HG03108 (cell line): ENCODE measurements around the gene SHH.

Experiments
- ATAC-seq: cut with Tn5 transposase; IDR thresholded peaks from one replicate; pipeline ENCODE4 v1.9.1; 2021; ENCODE audit warnings: moderate library complexity; ENCODE audit not compliant: unreplicated experiment

SHH gene

DNA sequence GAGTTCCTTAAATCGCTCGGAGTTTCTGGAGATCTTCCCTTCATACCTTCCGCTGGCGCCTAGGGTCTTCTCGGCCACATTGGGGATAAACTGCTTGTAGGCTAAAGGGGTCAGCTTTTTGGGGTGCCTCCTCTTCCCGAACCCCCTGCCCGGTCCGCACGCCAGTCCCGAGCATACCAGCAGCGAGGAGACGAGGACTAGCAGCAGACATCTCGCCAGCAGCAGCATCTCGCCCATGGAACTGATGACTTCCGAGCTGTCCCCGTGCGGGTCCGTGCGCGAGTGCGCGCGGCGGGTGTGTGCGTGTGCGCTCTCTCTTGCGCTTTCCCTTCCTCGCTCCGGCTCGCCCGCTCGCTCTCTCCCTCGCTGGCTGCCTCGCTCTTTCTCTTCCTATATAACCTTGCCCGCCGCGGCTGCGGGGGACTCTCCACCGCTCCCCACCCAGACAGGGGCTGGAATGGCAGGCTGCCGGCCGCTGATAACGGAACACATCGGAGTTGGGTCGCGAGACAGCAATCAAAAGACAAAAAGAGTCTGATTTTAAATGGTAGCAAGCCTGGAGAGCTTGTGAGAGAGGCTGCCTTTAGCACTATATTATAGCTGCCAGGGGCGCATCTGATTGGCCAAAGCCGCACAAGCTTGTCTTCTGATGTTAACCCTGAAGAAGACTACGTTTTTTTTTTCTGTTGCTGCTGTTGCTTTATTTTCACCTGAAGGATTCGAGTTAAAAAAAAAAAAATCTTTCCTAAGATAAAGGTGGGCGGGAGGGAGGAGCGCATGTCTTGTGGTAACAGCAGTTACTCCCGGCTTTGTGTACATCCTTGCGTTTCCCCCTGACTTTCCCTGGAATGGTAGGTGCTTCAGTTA, at the start of gene SHH:
SHH (minus strand) TSS at position 569 of the 867 bp plus-strand sequence; CDS start at position 228, 341 bp downstream.
- no peak for ATAC-seq

- ATAC-seq, result no peak
Observed at GRCh38 chr7:155861480-155861868, 49.2 kb upstream of the SHH start.

GRCh38 chr7:155860840-155861479, 48.7 kb upstream of the SHH start:
- no peak for ATAC-seq

GRCh38 chr7:155860461-155860839, 48.2 kb upstream of the SHH start:
- no peak for ATAC-seq

- ATAC-seq, result no peak
Observed at GRCh38 chr7:155858521-155859061, 46.3 kb upstream of the SHH start.

DNA sequence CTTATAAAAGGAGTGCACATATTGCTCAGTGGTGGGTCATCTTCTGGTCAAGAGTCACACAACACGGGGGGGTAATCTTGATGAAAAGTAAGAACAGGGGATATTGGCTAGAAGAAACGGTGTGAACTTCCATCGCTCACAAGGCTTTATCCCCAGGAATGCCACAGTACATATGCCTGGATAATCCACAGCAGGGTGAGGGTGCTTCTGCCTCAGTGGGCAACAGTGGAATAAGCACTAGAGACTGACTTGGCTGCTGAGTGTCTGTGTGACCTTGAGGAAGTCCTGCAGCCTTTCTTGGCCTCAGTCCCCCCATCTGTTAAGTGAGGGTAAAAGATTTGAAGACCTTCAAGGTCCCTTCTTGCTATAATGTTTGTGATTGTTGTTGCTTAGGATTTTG, 44.9 kb upstream of the SHH start:
- ATAC-seq, result no peak

- ATAC-seq, result no peak
Observed at GRCh38 chr7:155856656-155857055, 44.4 kb upstream of the SHH start.

DNA sequence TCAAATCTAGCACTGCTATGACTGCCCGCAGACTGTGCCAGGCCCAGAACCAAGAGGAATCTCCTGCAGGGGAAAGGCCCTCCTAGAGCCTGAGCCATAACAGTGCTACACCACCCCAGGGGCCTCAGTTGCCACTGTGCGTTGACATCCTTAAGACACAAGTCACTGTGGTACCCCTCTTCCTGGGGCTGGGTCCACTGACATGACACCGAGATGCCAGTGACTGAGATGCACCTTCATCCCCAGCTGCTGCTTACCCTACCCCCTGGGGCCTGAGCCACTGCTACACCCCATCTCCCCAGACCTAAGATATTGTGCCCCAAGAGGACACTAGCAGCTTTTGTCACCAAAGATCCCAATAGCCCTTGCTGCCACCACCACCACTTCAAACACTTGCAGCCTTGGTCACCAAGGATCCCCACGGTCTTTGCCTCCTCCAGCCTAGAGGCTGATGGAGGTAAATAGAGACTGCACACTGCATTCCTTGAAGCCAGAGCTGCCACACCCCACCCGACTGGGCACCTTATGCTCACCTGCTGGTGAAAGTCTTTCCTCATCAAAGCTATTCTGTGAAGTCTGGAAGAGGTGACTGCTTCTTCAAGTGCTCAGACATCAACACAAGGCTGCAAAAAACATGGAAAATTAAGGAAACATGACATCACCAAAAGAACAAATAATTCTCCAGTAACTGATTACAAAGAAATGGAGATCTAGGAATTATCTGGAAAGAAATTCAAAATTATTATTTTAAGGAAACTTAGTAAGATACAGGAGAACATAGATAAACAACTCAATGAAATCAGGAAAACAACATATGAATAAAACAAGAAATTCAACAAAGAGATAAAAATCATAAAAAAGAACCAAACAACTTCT, 40.4 kb upstream of the SHH start:
- no peak for ATAC-seq

DNA sequence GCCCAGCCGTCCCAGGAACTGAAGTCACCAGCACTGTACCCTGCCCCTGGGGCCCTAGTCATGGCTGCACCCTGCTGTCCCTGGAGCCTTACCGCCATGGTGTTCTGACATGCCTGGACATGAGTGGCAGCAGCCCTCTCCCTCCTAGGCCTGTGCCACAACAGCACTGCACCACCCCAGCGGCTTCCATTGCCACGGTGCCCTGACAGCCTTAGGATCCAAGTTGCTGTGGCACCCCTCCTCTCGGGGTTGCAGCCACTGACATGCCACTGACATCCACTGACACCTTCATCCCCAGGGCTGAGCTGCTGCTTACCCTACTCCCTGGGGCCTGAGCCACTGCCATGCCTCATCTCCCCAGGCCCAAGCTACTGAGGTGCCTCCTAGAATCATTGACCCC, 39.6 kb upstream of the SHH start:
- ATAC-seq, result no peak

DNA sequence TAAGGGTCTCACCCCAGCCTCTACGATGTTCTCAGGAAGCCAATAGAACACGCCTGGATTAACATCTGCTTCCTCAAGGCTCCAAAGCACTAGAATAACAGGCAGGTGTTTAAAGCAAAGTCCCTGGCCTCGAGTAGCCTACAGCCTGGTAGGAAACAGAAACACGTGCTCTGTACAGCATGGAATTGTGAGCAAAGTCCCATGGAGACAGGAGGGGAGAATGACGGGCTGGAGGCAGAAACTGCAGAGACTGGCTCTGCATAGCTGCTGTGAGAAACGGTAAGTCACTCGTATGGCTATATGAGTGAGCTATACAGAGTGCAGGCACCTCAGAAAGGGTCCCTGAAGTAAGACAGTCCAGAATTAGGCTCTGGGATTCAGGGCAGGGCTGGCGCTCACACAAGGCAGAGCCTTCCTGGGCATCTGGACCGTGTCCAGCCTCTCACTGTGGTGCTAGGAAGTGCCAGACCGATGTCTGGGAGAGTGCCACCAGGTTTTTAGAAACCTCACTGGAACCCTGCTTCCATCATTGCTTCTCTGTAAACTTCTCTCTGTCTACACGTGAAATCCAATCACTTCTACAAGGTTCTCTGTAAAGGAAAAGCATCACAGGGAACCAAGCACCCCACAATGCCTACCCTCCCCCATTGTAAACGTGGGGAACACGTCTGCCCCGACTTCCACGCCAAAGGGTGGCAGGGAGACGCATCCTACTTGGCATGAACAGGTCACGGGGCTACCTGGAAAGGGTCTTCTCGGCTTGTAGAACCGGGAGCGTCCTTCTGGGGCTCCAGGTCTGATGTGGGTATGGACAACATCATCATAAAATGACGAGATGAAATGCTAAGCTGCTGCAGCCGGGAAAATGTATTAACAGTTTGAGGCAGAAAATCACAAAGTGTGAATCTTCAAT, 38.8 kb upstream of the SHH start:
- ATAC-seq, result no peak

DNA sequence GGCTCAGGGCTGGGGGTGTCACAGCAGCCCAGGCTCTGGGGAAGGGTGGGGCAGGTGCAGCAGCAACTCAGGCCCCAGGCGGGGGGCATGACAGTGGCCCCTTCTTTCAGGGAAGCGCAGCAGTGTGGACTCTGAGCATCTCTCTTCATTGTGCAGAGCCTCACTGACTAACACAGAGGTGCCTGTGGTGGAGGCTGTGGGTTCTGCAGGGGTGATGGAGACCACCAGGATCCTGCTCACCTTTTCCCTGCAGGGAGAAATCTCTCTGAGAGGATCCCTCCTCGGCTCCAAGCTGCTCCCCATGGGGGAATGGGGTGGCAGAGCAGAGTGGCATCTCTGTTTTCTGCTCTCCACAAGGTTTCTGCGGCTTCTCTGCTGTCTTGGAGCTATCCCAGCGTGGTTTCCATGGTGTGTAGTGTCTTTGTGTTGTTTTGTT, 37.8 kb upstream of the SHH start:
- no peak for ATAC-seq

- ATAC-seq, result no peak
Observed at GRCh38 chr7:155848691-155849669, 36.7 kb upstream of the SHH start.

- no peak for ATAC-seq
Observed at GRCh38 chr7:155847821-155848435, 35.7 kb upstream of the SHH start.

GRCh38 chr7:155846936-155847335, 34.7 kb upstream of the SHH start:
- ATAC-seq, result no peak

DNA sequence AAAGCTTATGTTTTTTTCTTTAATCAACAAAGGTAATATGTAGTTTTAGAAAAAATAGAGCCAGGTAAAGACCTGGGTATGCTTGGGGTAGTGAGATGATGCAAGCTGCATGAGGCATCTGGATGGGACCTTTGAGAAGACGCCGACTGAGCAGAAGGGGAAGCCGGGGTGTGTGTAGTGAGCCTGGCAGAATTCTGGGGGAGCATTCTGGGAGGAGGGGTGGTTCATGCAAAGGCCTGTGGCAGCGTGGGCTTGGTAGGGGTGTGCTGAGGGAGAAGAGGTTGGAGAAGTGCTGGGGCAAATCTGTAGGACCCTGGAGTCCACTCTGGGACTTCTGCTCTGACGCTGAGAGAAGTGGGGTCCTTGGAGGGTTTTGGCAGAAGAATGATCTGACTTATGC, 33.9 kb upstream of the SHH start:
- no peak for ATAC-seq

DNA sequence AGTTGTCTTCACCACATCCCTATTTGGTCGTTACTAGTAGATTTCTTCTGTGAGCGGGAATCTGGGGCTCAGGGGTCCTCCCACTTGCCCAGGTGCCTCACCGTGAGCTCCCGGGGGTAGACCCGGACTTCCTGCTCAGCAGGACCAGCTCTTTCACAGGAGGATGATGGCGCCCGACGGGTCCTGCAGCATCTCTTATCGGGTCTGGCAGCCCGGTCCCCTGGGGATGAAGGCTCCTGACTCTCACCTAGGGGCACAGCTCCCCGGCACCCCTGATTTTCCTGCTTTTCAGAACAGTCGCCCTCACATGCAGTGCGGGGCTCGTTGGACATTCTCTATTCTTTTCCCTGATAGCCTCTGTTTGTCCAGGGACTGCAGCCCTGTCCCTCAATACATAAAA, 33.0 kb upstream of the SHH start:
- no peak for ATAC-seq

DNA sequence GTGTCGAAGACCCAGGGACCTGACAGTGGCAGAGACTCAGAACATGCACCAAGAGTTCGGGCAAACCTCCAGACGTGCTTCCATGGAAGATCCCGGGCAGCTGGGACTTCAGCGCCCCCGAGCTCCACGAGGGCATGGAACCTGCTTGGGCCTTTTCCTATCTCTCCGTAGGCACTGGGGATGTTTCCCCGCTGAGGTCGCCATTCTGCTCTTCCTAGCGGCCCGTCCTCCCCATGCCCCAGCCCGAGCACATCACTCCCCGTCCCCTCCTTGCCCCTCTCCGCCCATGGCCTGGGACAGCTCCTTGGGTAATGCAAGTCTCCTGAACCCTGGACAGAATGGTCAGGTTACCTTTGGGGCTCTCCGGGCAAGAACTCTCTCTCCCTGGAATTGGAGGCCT, 32.3 kb upstream of the SHH start:
- no peak for ATAC-seq

DNA sequence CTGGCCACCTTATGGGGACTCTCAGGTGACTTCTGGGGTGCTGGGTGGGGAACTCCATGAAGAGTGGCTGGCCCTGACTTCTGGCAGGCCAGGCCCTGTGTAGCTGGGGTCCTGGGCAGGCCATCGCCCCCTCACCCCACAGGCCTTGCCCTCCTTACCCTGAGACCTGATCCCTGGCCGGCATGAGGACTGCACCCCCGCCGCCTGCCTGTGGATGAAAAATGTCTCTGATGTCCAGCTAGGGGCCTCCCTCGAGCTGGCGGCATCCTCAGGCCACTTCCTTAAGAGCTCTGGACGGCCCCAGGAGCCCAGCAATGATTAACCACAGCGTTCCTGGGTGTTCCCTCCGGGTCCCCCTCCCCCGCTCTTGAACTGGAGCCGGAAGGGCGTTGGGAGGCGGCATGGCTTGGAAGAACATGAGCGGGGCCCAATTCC, 31.8 kb upstream of the SHH start:
- ATAC-seq, result no peak
